Measurements from ENCODE around the gene ADCYAP1R1.

The ADCYAP1R1 gene

GRCh38 chr7:31047313-31048146 lies 4.6 kb upstream of the ADCYAP1R1 start:
- H3K4me3 ChIP-seq (ENCODE audit: low read depth, low read length): no peak overlapping the region
- in situ Hi-C loops (cut with HindIII; ENCODE audit: low sequenced_read_pairs): no loop called here
- no peak for TF ChIP-seq CTCF (IDR thresholded peaks at IDR 0.05; ENCODE audit: low read depth, low read length)
- DNase-seq (ENCODE audit: low read depth, low spot score): no peak

GRCh38 chr7:31049005-31049765 lies 2.9 kb upstream of the ADCYAP1R1 start:
- in situ Hi-C loops (cut with HindIII; ENCODE audit: low sequenced_read_pairs): no loop called here
- DNase-seq (ENCODE audit: low read depth, low spot score): no peak

GRCh38 chr7:31052487-31052840 lies 356 bp downstream of the ADCYAP1R1 start:
- DNase-seq (ENCODE audit: low read depth, low spot score): no peak
- no peak overlapping the region for H3K4me3 ChIP-seq (ENCODE audit: low read depth, low read length)
- no peak for TF ChIP-seq CTCF (IDR thresholded peaks at IDR 0.05; ENCODE audit: low read depth, low read length)
- in situ Hi-C loops (cut with HindIII; ENCODE audit: low sequenced_read_pairs): no loop called here

More at GRCh38 chr7:31049005-31049765, 2.9 kb upstream of the ADCYAP1R1 start:
- TF ChIP-seq CTCF (IDR thresholded peaks at IDR 0.05; ENCODE audit: low read depth, low read length): no peak
- H3K4me3 ChIP-seq (ENCODE audit: low read depth, low read length): no peak overlapping the region

- no peak for TF ChIP-seq CTCF (IDR thresholded peaks at IDR 0.05; ENCODE audit: low read depth, low read length)
- H3K4me3 ChIP-seq (ENCODE audit: low read depth, low read length): no peak overlapping the region
- in situ Hi-C loops (cut with HindIII; ENCODE audit: low sequenced_read_pairs): no loop called here
- DNase-seq (ENCODE audit: low read depth, low spot score): no peak
Observed at GRCh38 chr7:31052841-31053601, 913 bp downstream of the ADCYAP1R1 start.

GRCh38 chr7:31053986-31054385 lies 1.9 kb downstream of the ADCYAP1R1 start:
- TF ChIP-seq CTCF (IDR thresholded peaks at IDR 0.05; ENCODE audit: low read depth, low read length): no peak
- H3K4me3 ChIP-seq (ENCODE audit: low read depth, low read length): no peak overlapping the region
- in situ Hi-C loops (cut with HindIII; ENCODE audit: low sequenced_read_pairs): no loop called here
- no peak for DNase-seq (ENCODE audit: low read depth, low spot score)

GRCh38 chr7:31054608-31055278 lies 2.6 kb downstream of the ADCYAP1R1 start:
- in situ Hi-C loops (cut with HindIII; ENCODE audit: low sequenced_read_pairs): no loop called here
- no peak for TF ChIP-seq CTCF (IDR thresholded peaks at IDR 0.05; ENCODE audit: low read depth, low read length)
- no peak for DNase-seq (ENCODE audit: low read depth, low spot score)
- H3K4me3 ChIP-seq (ENCODE audit: low read depth, low read length): no peak overlapping the region

Measured in astrocyte of the spinal cord (primary cell).